Body of pancreas (tissue), 4 donors: ENCODE measurements around the gene CFAP100. TPM values are rescaled to one million over a fixed set of nuclear protein-coding genes. Genes with fewer than 3 reads are reported as not detected.

ENCODE experiments used
- ATAC-seq: fragments of 150-250 bp; one replicate; pipeline ENCODE4 v1.9.1; 2016
- DNase-seq, 4 donors: peaks; one replicate each; pipeline ENCODE4 v3.0.0-alpha.2; 2019
- H3K27ac ChIP-seq, 4 donors: fragments of 200-600 bp; sonication (generic); 1 replicate in 3 of 4; 2 replicates in 1 of 4; pipeline versions ENCODE4 v1.5.1 to v1.6.1; 2016 to 2019; ENCODE audit warnings: mild to moderate bottlenecking in 1 of 4, mixed read lengths in 1 of 4, moderate library complexity in 1 of 4
- H3K27me3 ChIP-seq, 2 donors: fragments of 200-600 bp; sonication (generic); one replicate each; pipeline ENCODE4 v1.6.0; 2016; ENCODE audit warnings: mild to moderate bottlenecking in 1 of 2
- H3K36me3 ChIP-seq, 2 donors: fragments of 200-600 bp; sonication (generic); replicated peaks in 1 of 2; 2 replicates each; pipeline ENCODE4 v1.5.1; 2016; ENCODE audit warnings: low read depth in 2 of 2; ENCODE audit not compliant: insufficient read depth in 1 of 2
- H3K4me1 ChIP-seq: fragments of 200-600 bp; sonication (generic); one replicate; pipeline ENCODE4 v1.6.0; 2016
- H3K4me3 ChIP-seq, 2 donors: fragments of 200-600 bp; sonication (generic); 1 replicate in 1 of 2; 2 replicates in 1 of 2; pipeline ENCODE4 v1.5.1; 2016 to 2019
- H3K9me3 ChIP-seq, 3 donors: fragments of 200-600 bp; sonication (generic); 1 replicate in 2 of 3; 2 replicates in 1 of 3; pipeline ENCODE4 v1.5.1; 2016
- POLR2A ChIP-seq, 3 donors: fragments of 450-650 bp; IDR thresholded peaks; one replicate each; pipeline ENCODE4 v1.6.1; 2016; ENCODE audit warnings: antibody characterized with exemption in 3 of 3, mild to moderate bottlenecking in 2 of 3
- WGBS, 2 donors: methylation state at CpG; one replicate each; pipeline ENCODE4 v1.1.5; 2017; 5-methylcytosine and 5-hydroxymethylcytosine counted together
- intact Hi-C: fragments of 100-400 bp; cut with DNase I; formaldehyde crosslinking; loops from one replicate; pipeline ENCODE4 v1.15.1; 2023
- total RNA-seq, 2 donors: library from RNA; depleted of rRNA; stranded (reverse); fragments of >200 nt; gene quantifications; one replicate each; pipeline ENCODE4 v1.1.0, GENCODE V29; 2016
- TF ChIP-seq, protein P1 (sequence below), 7 experiments: fragments of 450-650 bp in 4 of 7; fragments of 200-600 bp in 3 of 7; sonication (generic) in 3 of 7; IDR thresholded peaks; one replicate each; pipeline ENCODE4 v1.5.1; 2016 to 2019; ENCODE audit warnings: antibody characterized with exemption in 7 of 7

Gene CFAP100
- total RNA-seq, 2 donors from 2014 or later = not detected

DNA sequence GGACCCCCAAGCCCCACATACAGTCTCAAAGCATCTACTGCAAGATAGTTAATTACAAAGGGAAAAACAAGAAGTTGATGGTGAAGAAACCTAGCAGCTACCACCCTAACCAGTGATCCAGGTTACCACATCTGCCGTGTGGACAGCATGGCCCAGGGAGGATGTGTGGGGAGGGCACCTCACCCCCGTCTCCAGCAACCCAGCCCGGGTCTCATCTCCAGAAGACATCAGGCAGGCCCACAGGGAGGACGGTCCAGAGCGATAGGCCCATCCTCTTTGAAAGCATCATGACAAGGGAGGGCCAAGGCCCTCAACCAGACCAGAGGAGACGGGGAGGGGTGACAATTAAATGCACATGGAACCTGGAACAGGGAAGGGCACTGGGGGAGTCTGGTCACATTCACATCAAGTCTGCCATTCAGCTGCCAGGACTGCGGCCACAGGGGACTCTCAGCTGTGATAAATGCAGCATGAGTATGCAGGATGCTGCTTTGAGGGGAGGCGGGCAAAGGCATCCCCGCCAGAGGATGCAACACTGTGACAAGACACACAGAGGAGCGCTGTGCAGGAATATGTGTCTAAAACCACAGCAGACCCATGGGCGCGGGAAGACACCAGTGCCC is 62.2 kb downstream of the CFAP100 start:
- Histone ChIP-seq H3K4me1 (peaks cover 35% of the 10 kb centered on the region), H3K27ac (no peak overlapping the region), H3K27me3 (no peaks in the 10 kb centered on the region), H3K9me3 (no peaks in the 10 kb centered on the region), H3K36me3 (peaks cover 15 to 28% of the 10 kb centered on the region in 2 donors), H3K4me3 (no peak overlapping the region)
- ATAC-seq (no peak), DNase-seq (peak in 1 of 4 donors; percentile 4)
- 85 to 86% methylated on average over 12 of the region's 12 CpGs for WGBS, 2 donors
- intact Hi-C loops = loop anchor here (10.0 kb wide), 1 partner anchor 102 kb away; the partner anchor contains the start of gene KLF15
- no peak for TF ChIP-seq POLR2A (IDR thresholded peaks at IDR 0.05)
- TF ChIP-seq, protein P1, sequence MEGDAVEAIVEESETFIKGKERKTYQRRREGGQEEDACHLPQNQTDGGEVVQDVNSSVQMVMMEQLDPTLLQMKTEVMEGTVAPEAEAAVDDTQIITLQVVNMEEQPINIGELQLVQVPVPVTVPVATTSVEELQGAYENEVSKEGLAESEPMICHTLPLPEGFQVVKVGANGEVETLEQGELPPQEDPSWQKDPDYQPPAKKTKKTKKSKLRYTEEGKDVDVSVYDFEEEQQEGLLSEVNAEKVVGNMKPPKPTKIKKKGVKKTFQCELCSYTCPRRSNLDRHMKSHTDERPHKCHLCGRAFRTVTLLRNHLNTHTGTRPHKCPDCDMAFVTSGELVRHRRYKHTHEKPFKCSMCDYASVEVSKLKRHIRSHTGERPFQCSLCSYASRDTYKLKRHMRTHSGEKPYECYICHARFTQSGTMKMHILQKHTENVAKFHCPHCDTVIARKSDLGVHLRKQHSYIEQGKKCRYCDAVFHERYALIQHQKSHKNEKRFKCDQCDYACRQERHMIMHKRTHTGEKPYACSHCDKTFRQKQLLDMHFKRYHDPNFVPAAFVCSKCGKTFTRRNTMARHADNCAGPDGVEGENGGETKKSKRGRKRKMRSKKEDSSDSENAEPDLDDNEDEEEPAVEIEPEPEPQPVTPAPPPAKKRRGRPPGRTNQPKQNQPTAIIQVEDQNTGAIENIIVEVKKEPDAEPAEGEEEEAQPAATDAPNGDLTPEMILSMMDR (IDR thresholded peaks at IDR 0.05) = no peak

DNA sequence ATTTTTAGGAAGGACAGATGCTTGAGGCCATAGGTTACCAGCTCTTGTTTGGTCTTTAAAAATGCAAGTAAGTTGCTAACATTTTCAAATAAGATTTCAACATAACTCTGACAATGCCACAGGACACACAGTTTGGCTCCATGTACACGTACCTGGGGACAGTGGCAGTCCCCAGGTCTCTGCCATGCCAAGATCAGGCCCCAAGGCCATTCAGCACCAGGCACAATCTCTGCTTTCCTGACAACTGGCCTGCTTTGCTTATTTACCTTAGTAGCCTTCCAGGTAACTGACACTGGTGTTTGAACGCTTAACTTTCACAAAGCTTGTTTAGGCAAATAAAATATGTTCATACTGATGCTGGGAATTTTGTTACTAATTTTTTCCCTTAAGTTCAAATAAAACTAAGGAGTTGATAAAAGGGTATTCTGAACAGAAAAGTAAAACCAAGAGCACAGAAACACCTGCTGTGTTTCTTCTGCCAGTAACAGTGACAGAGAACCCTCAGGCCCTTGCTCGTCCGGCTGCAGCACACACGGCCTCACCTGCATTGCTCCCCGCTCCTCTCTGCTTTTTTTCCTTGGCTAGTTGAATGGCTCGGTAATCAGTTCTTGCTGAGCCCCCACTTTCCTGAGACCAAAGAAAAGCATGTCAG is 64.5 kb downstream of the CFAP100 start:
- peak; percentile 70 to 88 (median 75) for DNase-seq
- peak; percentile 87 for ATAC-seq
- WGBS, 2 donors = 35 to 37% methylated on average over 7 of the region's 7 CpGs
- peak in 2 of 3 donors; percentile 29 to 39 for TF ChIP-seq POLR2A (IDR thresholded peaks at IDR 0.05)
- TF ChIP-seq, protein P1 (IDR thresholded peaks at IDR 0.05) = no peak
- H3K4me1 ChIP-seq = peaks cover 56% of the 10 kb centered on the region
- H3K27me3 ChIP-seq = no peaks in the 10 kb centered on the region
- H3K4me3 ChIP-seq = no peak overlapping the region
- no peaks in the 10 kb centered on the region for H3K9me3 ChIP-seq
- intact Hi-C loops = loop anchor here (10.0 kb wide), 1 partner anchor 104 kb away; the partner anchor contains the start of gene KLF15
- peak overlapping the region; percentile 25 to 84 (median 70) for H3K27ac ChIP-seq
- H3K36me3 ChIP-seq = peaks cover 15 to 28% of the 10 kb centered on the region in 2 donors

DNA sequence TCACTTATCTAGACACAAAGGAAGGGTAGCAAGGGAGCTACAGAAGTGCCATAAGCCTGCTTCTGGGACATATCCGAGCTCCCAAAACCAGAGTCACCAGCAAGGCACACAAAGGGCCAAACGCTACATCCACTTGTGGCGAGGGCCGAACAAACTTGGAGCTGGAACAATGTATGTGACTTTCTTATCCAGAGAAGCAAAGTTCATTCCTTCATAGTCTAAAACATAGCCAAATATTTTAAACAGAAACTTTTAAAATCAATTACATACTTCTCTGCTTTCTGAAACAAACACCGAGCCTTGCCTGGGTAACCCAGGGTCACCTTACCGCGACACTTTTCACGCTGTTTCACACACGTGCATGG is 65.0 kb downstream of the CFAP100 start:
- no peak overlapping the region for H3K4me3 ChIP-seq
- DNase-seq = no peak
- H3K27ac ChIP-seq = peak overlapping the region; percentile 25 to 84 (median 70)
- H3K9me3 ChIP-seq = no peaks in the 10 kb centered on the region
- WGBS, 2 donors = 47 to 60% methylated on average over 9 of the region's 9 CpGs
- H3K27me3 ChIP-seq = no peaks in the 10 kb centered on the region
- no peak for ATAC-seq
- no peak for TF ChIP-seq POLR2A (IDR thresholded peaks at IDR 0.05)
- TF ChIP-seq, protein P1 (IDR thresholded peaks at IDR 0.05) = no peak
- peaks cover 61% of the 10 kb centered on the region for H3K4me1 ChIP-seq
- H3K36me3 ChIP-seq = peaks cover 15 to 25% of the 10 kb centered on the region in 2 donors
- intact Hi-C loops = loop anchor here (10.0 kb wide), 1 partner anchor 105 kb away; the partner anchor contains the start of gene KLF15

DNA sequence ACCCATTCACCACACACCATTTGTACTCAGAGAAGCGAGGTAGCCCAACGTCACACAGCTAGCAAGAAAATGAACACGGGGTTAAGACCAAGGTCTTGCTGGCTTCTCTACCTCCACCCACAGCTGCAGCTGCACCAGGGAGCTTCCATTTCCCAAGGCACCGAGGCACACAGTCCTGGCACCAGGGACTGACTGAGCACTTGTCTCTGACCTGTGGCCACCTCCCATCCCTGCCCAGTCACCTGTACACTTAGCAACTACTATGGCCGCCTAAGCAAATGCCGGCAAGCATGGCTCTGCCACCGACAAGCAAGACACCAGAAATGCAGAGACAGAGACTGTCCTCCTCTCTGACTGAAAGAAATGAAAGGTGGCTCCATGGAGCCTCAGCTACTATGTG is 65.7 kb downstream of the CFAP100 start:
- WGBS, 2 donors = 56 to 62% methylated on average over 7 of the region's 7 CpGs
- Histone ChIP-seq H3K4me3 (no peak overlapping the region), H3K27me3 (no peaks in the 10 kb centered on the region), H3K36me3 (peaks cover 15 to 25% of the 10 kb centered on the region in 2 donors), H3K4me1 (peaks cover 67% of the 10 kb centered on the region), H3K27ac (peak overlapping the region; percentile 25 to 84 (median 70)), H3K9me3 (no peaks in the 10 kb centered on the region)
- DNase-seq = no peak
- TF ChIP-seq, protein P1 (IDR thresholded peaks at IDR 0.05) = no peak
- TF ChIP-seq POLR2A (IDR thresholded peaks at IDR 0.05) = no peak
- intact Hi-C loops = no loop called here
- no peak for ATAC-seq
